ENCODE measurements around the gene CTNNA2. TPM values are rescaled to one million over a fixed set of nuclear protein-coding genes. Genes with fewer than 3 reads are reported as not detected.

The CTNNA2 gene
- total and polyA plus RNA-seq, 2 of the 8 experiments (the other 6 are each of a cell fraction or from before 2014, with no cell fraction given): 3.9 to 9.0 TPM

DNA sequence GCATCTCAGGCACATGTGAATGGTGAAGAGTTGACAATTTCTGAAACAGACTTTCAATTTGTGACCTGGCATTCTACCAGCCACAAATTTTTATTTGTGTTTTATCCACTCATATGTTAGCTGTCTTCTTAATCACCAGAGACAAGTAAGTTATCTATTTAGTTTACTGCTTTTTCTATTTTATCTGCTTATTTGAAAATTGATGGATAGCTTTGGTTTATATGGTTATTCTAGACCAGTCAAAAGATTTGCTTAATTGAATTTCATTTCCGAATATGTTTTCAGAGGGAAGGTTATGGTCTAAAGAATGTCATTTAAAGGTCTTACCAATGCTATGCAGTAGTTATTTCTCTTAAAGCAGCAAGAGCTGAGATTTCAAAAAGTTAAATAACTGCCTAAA is 835.2 kb downstream of the CTNNA2 start:
- H3K9ac ChIP-seq (replicated peaks in 1 of 4; ENCODE audit: extremely low read depth in 1 of 4, low read depth in 3 of 4, low read length in 3 of 4): no peak overlapping the region
- H2BK20ac ChIP-seq (ENCODE audit: low read length): no peak overlapping the region
- CTCF ChIA-PET (ENCODE audit: partially characterized antibody): interaction anchor here (0.7 to 1.8 kb wide), 4 partner anchors 10 to 30 kb away, joined by 3 to 5 read pairs (median 4); no protein-coding TSS in a partner anchor
- H3K79me1 ChIP-seq (ENCODE audit: low read depth, low read length): no peaks in the 10 kb centered on the region
- H3K23me2 ChIP-seq (ENCODE audit: low read depth, low read length): no peaks in the 10 kb centered on the region
- H3K4me2 ChIP-seq (ENCODE audit: insufficient read depth in 1 of 2, low read depth in 2 of 2, low read length in 2 of 2): no peak overlapping the region
- H3K79me2 ChIP-seq (ENCODE audit: control insufficient read depth in 1 of 2, insufficient read depth in 2 of 2, low read length in 2 of 2): no peaks in the 10 kb centered on the region
- no peak overlapping the region for H4K5ac ChIP-seq (ENCODE audit: insufficient read length, low read depth, low read length)
- 87% methylated on average over 1 of the region's 1 CpG; no CpG with 5 or more reads in 1 of the 2 experiments for WGBS, 2 experiments (ENCODE audit: extremely low coverage in 1 of 2, insufficient coverage in 1 of 2, insufficient read length in 1 of 2, insufficient replicate concordance in 2 of 2, low coverage in 1 of 2, low lambda C conversion rate in 2 of 2, missing lambda C conversion rate in 1 of 2)
- H4K91ac ChIP-seq (replicated peaks; ENCODE audit: insufficient read length, low read length): no peak overlapping the region
- H4K8ac ChIP-seq (ENCODE audit: extremely low read depth, insufficient read depth, low read length): no peak overlapping the region
- H3K4ac ChIP-seq (replicated peaks; ENCODE audit: insufficient read length, low read depth, low read length): no peak overlapping the region
- no peak overlapping the region for H3K4me3 ChIP-seq (ENCODE audit: extremely low read depth in 1 of 4, insufficient read depth in 2 of 4, low read depth in 3 of 4, low read length in 4 of 4)
- H3K14ac ChIP-seq (ENCODE audit: insufficient read length): no peak overlapping the region
- DNase-seq (ENCODE audit: low read depth in 1 of 2, low spot score in 2 of 2) (no peak), FAIRE-seq (no peak)
- H2BK15ac ChIP-seq (ENCODE audit: low read length): no peak overlapping the region
- H3K18ac ChIP-seq (ENCODE audit: extremely low read depth, low read length): no peak overlapping the region
- no peak overlapping the region for H2AFZ ChIP-seq (ENCODE audit: low read length)
- no peak overlapping the region for H2BK5ac ChIP-seq (ENCODE audit: low read depth, low read length)
- H3K9me3 ChIP-seq (ENCODE audit: insufficient read depth in 2 of 2, low read depth in 1 of 2, low read length in 1 of 2): no peaks in the 10 kb centered on the region
- POLR2A ChIA-PET (ENCODE audit: partially characterized antibody): interaction anchor here (0.6 kb wide), 2 partner anchors 271 to 498 kb away, joined by 3 to 4 read pairs; no protein-coding TSS in a partner anchor
- no peaks in the 10 kb centered on the region; a peak in 1 of 7 replicates for H3K4me1 ChIP-seq (replicated peaks in 1 of 4; ENCODE audit: control insufficient read depth in 3 of 4, insufficient read depth in 4 of 4, low read length in 3 of 4)
- H3K36me3 ChIP-seq (ENCODE audit: control insufficient read depth in 2 of 4, insufficient read depth in 4 of 4, low read length in 3 of 4): no peaks in the 10 kb centered on the region
- no peak overlapping the region for H2AK5ac ChIP-seq (ENCODE audit: low read depth, low read length)
- no peaks in the 10 kb centered on the region for H3K27me3 ChIP-seq (replicated peaks in 1 of 4; ENCODE audit: control insufficient read depth in 3 of 4, extremely low read depth in 1 of 4, insufficient read depth in 3 of 4, low read length in 3 of 4)
- no peak overlapping the region for H3K56ac ChIP-seq (replicated peaks; ENCODE audit: insufficient read length, low read depth, low read length)
- no peak overlapping the region for H3K23ac ChIP-seq (ENCODE audit: insufficient read length)
- no peak overlapping the region for H2BK12ac ChIP-seq (ENCODE audit: low read depth, low read length)
- H2BK120ac ChIP-seq (replicated peaks; ENCODE audit: low read depth, low read length): no peak overlapping the region
- no peaks in the 10 kb centered on the region for H4K20me1 ChIP-seq (replicated peaks in 1 of 2; ENCODE audit: control insufficient read depth in 1 of 2, insufficient read depth in 2 of 2, low read length in 2 of 2)
- H3K27ac ChIP-seq (ENCODE audit: low read depth, low read length): no peak overlapping the region
- TF ChIP-seq TBP (IDR thresholded peaks at IDR 0.05; ENCODE audit: low read depth, low read length): no peak
- no peak for TF ChIP-seq EZH2 (IDR thresholded peaks at IDR 0.05; ENCODE audit: low read depth, low read length, severe bottlenecking)
- no peak for TF ChIP-seq CHD2 (IDR thresholded peaks at IDR 0.05; ENCODE audit: low read length)
- TF ChIP-seq SRF (IDR thresholded peaks at IDR 0.05; ENCODE audit: low read depth, low read length): no peak
- TF ChIP-seq RFX5 (IDR thresholded peaks at IDR 0.05; ENCODE audit: borderline replicate concordance, low read depth, low read length): no peak
- TF ChIP-seq RXRA (IDR thresholded peaks at IDR 0.05; ENCODE audit: insufficient read depth, low read depth, low read length): no peak
- TF ChIP-seq GTF2F1 (IDR thresholded peaks at IDR 0.05; ENCODE audit: borderline replicate concordance, low read depth, low read length): no peak
- TF ChIP-seq HDAC6 (IDR thresholded peaks at IDR 0.05; ENCODE audit: low read depth, low read length): no peak
- no peak for TF ChIP-seq POU5F1 (IDR thresholded peaks at IDR 0.05; ENCODE audit: low read depth, low read length)
- no peak for TF ChIP-seq BRCA1 (IDR thresholded peaks at IDR 0.05; ENCODE audit: low read depth, low read length)
- TF ChIP-seq, protein P1, sequence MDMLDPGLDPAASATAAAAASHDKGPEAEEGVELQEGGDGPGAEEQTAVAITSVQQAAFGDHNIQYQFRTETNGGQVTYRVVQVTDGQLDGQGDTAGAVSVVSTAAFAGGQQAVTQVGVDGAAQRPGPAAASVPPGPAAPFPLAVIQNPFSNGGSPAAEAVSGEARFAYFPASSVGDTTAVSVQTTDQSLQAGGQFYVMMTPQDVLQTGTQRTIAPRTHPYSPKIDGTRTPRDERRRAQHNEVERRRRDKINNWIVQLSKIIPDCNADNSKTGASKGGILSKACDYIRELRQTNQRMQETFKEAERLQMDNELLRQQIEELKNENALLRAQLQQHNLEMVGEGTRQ (IDR thresholded peaks at IDR 0.05; ENCODE audit: low read length): no peak
- no peak for TF ChIP-seq CEBPB (IDR thresholded peaks at IDR 0.05; ENCODE audit: low read depth, low read length)
- TF ChIP-seq SUZ12 (IDR thresholded peaks at IDR 0.05; ENCODE audit: low read length): no peak

All from H1 (cell line).